Hepatocyte (in vitro differentiated cells): ENCODE results near the gene SND1. TPM values are rescaled to one million over a fixed set of nuclear protein-coding genes. Genes with fewer than 3 reads are reported as not detected.

Experiments
- DNase-seq: peaks from one replicate; pipeline ENCODE4 v3.0.0-alpha.2; 2016; ENCODE audit warnings: low spot score
- H2AFZ ChIP-seq: fragments of 200-600 bp; sonication (generic); 2 replicates; pipeline ENCODE4 v1.6.0; 2016; ENCODE audit warnings: antibody characterized with exemption, mild to moderate bottlenecking
- H3K27ac ChIP-seq: fragments of 200-600 bp; sonication (generic); 2 replicates; pipeline ENCODE4 v1.5.1; 2016; ENCODE audit warnings: mild to moderate bottlenecking
- H3K27me3 ChIP-seq: fragments of 200-600 bp; sonication (generic); 2 replicates; pipeline ENCODE4 v1.6.1; 2016
- H3K36me3 ChIP-seq: fragments of 200-600 bp; sonication (generic); replicated peaks from 2 replicates; pipeline ENCODE4 v1.5.1; 2016; ENCODE audit warnings: low read depth; ENCODE audit not compliant: insufficient read depth
- H3K4me1 ChIP-seq: fragments of 200-600 bp; sonication (generic); 2 replicates; pipeline ENCODE4 v1.5.1; 2016; ENCODE audit warnings: mild to moderate bottlenecking, moderate library complexity; ENCODE audit not compliant: insufficient read depth
- H3K4me2 ChIP-seq: fragments of 200-600 bp; sonication (generic); 2 replicates; pipeline ENCODE4 v1.6.0; 2016
- H3K4me3 ChIP-seq: fragments of 200-600 bp; sonication (generic); 2 replicates; pipeline ENCODE4 v1.5.1; 2016; ENCODE audit warnings: mild to moderate bottlenecking
- H3K79me2 ChIP-seq: fragments of 200-600 bp; sonication (generic); 2 replicates; pipeline ENCODE4 v1.6.0; 2017; ENCODE audit warnings: mild to moderate bottlenecking
- H3K9me2 ChIP-seq: fragments of 200-600 bp; sonication (generic); replicated peaks from 2 replicates; pipeline ENCODE4 v1.6.0; 2017; ENCODE audit warnings: mild to moderate bottlenecking; ENCODE audit not compliant: insufficient read depth
- H3K9me3 ChIP-seq: fragments of 200-600 bp; sonication (generic); 2 replicates; pipeline ENCODE4 v1.5.1; 2016; ENCODE audit warnings: low read depth, mild to moderate bottlenecking
- H4K20me1 ChIP-seq: fragments of 200-600 bp; sonication (generic); 2 replicates; pipeline ENCODE4 v1.6.0; 2016; ENCODE audit warnings: mild to moderate bottlenecking; ENCODE audit not compliant: insufficient read depth, poor library complexity, severe bottlenecking
- EZH2 ChIP-seq: fragments of 200-600 bp; sonication (generic); IDR thresholded peaks from 2 replicates; pipeline ENCODE4 v1.6.1; 2016; ENCODE audit warnings: antibody characterized with exemption, mild to moderate bottlenecking, borderline replicate concordance
- EZH2phosphoT487 ChIP-seq: fragments of 200-600 bp; sonication (generic); IDR thresholded peaks from one replicate; pipeline ENCODE4 v1.6.1; 2018; ENCODE audit warnings: antibody characterized with exemption, mild to moderate bottlenecking, low read depth, moderate library complexity; ENCODE audit not compliant: unreplicated experiment, severe bottlenecking
- WGBS: methylation state at CpG from one replicate; pipeline ENCODE4 v1.1.6; 2016; ENCODE audit warnings: low lambda C conversion rate; ENCODE audit errors: missing lambda C conversion rate; 5-methylcytosine and 5-hydroxymethylcytosine counted together
- polyA plus RNA-seq: library from polyadenylated mRNA; unstranded; fragments of >200 nt; fragmentation: Nextera tagmentation; extraction: Ambion mirVana; gene quantifications from 2 replicates; pipeline ENCODE4 v1.2.1, GENCODE V29; 2016
- total RNA-seq: library from RNA; depleted of rRNA; stranded (reverse); fragments of >200 nt; gene quantifications from 2 replicates; pipeline ENCODE4 v1.2.3, GENCODE V29; 2014
- TF ChIP-seq, protein P1 (sequence below): fragments of 200-600 bp; sonication (generic); IDR thresholded peaks from 2 replicates; pipeline ENCODE4 v1.5.1; 2016; ENCODE audit warnings: antibody characterized with exemption, mild to moderate bottlenecking; ENCODE audit not compliant: poor library complexity

The SND1 gene
- total and polyA plus RNA-seq, 2 experiments from 2014 or later = 141 to 200 TPM

DNA sequence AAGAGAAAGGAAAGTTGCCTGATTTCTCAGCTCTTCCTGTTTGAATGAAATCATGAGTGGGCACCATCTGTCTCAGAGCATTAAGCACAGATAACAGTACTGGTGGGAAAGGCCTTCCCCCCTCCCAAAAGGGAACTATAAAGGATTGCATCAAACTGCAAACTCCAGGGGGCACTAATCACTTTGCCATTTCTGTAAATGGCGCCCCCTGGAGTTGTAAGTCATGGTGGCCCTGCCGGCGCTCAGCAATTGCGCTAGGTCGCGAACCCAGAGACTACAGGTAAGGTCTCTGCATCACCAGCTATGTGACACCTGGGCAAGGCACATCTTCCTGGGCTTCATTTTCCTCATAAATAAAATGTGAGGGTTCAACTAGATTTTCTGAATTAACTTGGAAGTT, 368.2 kb downstream of the SND1 start:
- no peaks in the 10 kb centered on the region for H3K36me3 ChIP-seq
- WGBS = 89% methylated on average over 6 of the region's 6 CpGs

DNA sequence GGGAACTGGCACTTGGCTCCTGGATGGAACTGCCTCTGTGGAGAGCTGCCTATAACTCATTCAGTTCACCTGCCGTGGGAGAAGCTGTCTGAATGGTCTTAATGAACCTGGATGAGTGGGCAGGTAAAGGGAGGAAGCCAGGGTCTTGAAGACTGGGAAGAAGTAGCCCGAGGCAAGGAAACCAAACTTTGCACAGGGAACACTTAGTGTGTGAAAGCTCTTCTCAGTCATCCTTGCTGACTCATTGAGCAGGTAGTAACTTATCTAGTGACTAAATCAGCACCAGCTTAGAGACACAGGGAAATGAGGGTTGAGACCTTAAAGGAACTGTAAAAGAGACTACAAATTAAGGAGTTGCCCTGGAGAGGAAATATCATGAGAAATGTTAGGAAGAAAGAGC, 369.4 kb downstream of the SND1 start:
- TF ChIP-seq EZH2 (no peak), EZH2phosphoT487 (no peak)
- TF ChIP-seq, protein P1, sequence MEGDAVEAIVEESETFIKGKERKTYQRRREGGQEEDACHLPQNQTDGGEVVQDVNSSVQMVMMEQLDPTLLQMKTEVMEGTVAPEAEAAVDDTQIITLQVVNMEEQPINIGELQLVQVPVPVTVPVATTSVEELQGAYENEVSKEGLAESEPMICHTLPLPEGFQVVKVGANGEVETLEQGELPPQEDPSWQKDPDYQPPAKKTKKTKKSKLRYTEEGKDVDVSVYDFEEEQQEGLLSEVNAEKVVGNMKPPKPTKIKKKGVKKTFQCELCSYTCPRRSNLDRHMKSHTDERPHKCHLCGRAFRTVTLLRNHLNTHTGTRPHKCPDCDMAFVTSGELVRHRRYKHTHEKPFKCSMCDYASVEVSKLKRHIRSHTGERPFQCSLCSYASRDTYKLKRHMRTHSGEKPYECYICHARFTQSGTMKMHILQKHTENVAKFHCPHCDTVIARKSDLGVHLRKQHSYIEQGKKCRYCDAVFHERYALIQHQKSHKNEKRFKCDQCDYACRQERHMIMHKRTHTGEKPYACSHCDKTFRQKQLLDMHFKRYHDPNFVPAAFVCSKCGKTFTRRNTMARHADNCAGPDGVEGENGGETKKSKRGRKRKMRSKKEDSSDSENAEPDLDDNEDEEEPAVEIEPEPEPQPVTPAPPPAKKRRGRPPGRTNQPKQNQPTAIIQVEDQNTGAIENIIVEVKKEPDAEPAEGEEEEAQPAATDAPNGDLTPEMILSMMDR = no peak
- Histone ChIP-seq H3K4me2 (no peak overlapping the region), H3K79me2 (peaks cover 29% of the 10 kb centered on the region), H2AFZ (no peak overlapping the region), H3K27me3 (no peaks in the 10 kb centered on the region), H4K20me1 (peaks cover 3% of the 10 kb centered on the region), H3K4me3 (no peak overlapping the region), H3K9me2 (no peaks in the 10 kb centered on the region), H3K4me1 (peaks cover 8% of the 10 kb centered on the region), H3K9me3 (no peaks in the 10 kb centered on the region), H3K27ac (no peak overlapping the region), H3K36me3 (no peaks in the 10 kb centered on the region)
- peak; percentile 37 for DNase-seq
- WGBS = 50% methylated on average over 2 of the region's 2 CpGs

More for the DNA sequence above, 368.2 kb downstream of the SND1 start:
- no peak for TF ChIP-seq EZH2
- TF ChIP-seq, protein P1 = peak; percentile 18
- no peak for TF ChIP-seq EZH2phosphoT487
- Histone ChIP-seq H3K4me3 (no peak overlapping the region), H3K9me2 (no peaks in the 10 kb centered on the region), H3K9me3 (no peaks in the 10 kb centered on the region), H3K79me2 (peaks cover 33% of the 10 kb centered on the region), H2AFZ (no peak overlapping the region), H3K27me3 (no peaks in the 10 kb centered on the region), H3K27ac (no peak overlapping the region), H3K4me2 (no peak overlapping the region), H4K20me1 (peaks cover 3% of the 10 kb centered on the region), H3K4me1 (peaks cover 3% of the 10 kb centered on the region)
- no peak for DNase-seq

DNA sequence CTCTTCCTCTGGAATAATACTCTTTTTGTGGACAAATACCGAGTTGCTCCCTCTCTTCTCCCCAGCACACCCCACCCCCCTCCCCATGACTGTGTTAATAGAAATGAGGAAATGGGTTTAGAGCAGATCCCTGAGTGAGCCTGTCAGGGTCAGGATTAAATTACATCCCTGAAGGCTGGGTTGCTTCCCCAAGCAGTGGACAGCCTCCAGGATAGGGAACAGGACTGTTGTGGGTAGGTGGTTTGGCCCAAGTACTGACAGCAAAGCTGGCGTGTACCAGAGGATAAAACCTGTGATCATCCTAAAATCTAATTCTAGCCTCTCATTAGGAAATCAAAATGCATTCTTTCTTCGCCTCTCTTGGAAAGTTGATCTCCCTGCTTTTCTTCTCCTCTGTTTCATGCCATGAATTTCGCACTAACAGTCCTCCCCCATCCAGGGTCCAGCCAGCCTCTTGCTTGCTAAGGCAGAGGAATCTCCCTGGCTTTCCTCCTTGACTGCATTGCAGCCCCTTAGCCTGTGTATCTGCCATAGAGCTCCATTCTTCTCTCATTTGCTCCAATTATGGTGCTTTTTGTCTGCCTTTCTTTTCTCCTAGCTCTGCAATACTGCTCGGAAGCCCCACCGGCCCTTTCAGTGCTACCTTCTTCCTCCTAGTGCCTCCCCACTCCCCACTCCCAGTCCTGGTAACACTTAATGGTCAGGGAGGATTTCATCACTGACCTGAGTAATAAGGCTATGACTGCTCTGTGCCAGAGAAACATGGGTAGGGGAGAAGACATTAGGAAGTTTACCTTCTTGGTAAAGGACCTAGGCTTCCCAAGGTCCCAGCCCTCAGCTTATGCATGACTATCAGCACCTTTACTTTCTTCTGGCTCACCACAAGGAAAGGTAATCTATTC, 370.9 kb downstream of the SND1 start:
- WGBS = 78% methylated on average over 6 of the region's 6 CpGs

More for the DNA sequence above, 370.9 kb downstream of the SND1 start:
- no peak for TF ChIP-seq EZH2
- TF ChIP-seq, protein P1 = no peak
- no peak for TF ChIP-seq EZH2phosphoT487
- Histone ChIP-seq H3K79me2 (peaks cover 39% of the 10 kb centered on the region), H3K27ac (no peak overlapping the region), H4K20me1 (peaks cover 7% of the 10 kb centered on the region), H2AFZ (no peak overlapping the region), H3K36me3 (no peaks in the 10 kb centered on the region), H3K4me3 (no peak overlapping the region), H3K9me3 (no peaks in the 10 kb centered on the region), H3K27me3 (no peaks in the 10 kb centered on the region), H3K4me2 (no peak overlapping the region), H3K9me2 (no peaks in the 10 kb centered on the region), H3K4me1 (peaks cover 15% of the 10 kb centered on the region)
- no peak for DNase-seq
